Measurements from ENCODE around the gene CFHR3. TPM values are rescaled to one million over a fixed set of nuclear protein-coding genes. Genes with fewer than 3 reads are reported as not detected.
"Not testable (repeated sequence)": the region's sequence is repeated elsewhere in the genome, so short reads cannot be mapped to it uniquely, and the experiment has no call there.

CFHR3 gene
- total RNA-seq, 1 donor from 2014 or later = not detected

- DNase-seq (ENCODE audit: low read depth) = no peak
- TF ChIP-seq, protein P1, sequence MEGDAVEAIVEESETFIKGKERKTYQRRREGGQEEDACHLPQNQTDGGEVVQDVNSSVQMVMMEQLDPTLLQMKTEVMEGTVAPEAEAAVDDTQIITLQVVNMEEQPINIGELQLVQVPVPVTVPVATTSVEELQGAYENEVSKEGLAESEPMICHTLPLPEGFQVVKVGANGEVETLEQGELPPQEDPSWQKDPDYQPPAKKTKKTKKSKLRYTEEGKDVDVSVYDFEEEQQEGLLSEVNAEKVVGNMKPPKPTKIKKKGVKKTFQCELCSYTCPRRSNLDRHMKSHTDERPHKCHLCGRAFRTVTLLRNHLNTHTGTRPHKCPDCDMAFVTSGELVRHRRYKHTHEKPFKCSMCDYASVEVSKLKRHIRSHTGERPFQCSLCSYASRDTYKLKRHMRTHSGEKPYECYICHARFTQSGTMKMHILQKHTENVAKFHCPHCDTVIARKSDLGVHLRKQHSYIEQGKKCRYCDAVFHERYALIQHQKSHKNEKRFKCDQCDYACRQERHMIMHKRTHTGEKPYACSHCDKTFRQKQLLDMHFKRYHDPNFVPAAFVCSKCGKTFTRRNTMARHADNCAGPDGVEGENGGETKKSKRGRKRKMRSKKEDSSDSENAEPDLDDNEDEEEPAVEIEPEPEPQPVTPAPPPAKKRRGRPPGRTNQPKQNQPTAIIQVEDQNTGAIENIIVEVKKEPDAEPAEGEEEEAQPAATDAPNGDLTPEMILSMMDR (conservative IDR thresholded peaks at IDR 0.05; ENCODE audit: low read depth, low read length) = no peak
- H3K4me3 ChIP-seq (ENCODE audit: low read depth, low read length) = no peak overlapping the region
These were observed 927 bp upstream of the CFHR3 start for GRCh38 chr1:196773713-196774112.

DNA sequence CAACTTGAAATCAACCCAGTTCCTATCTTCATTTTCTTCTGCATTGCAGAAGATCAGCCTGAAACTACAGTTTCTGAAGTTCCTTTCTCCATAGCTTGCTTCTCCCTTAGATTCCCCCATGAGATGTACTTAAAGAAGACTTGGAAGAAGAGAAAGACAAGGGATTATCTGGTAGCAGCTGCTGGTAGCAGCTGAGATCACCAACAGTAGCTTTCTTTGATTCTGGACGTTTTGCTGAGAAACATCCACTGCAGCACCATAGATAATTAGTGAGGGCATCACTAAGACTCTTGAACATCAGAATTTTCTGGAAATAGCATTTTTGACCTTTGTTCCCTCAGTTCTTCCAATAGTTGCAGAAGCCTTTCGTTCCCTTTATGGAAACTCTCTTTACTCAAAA lies 465 bp upstream of the CFHR3 start:
- DNase-seq (ENCODE audit: low read depth) = no peak
- TF ChIP-seq, protein P1 (conservative IDR thresholded peaks at IDR 0.05; ENCODE audit: low read depth, low read length) = no peak
- H3K4me3 ChIP-seq (ENCODE audit: low read depth, low read length) = no peak overlapping the region

- DNase-seq (ENCODE audit: low read depth) = no peak
- TF ChIP-seq, protein P1 (conservative IDR thresholded peaks at IDR 0.05; ENCODE audit: low read depth, low read length) = no peak
- no peak overlapping the region for H3K4me3 ChIP-seq (ENCODE audit: low read depth, low read length)
These were observed 3.0 kb downstream of the CFHR3 start for GRCh38 chr1:196777603-196778002.

DNA sequence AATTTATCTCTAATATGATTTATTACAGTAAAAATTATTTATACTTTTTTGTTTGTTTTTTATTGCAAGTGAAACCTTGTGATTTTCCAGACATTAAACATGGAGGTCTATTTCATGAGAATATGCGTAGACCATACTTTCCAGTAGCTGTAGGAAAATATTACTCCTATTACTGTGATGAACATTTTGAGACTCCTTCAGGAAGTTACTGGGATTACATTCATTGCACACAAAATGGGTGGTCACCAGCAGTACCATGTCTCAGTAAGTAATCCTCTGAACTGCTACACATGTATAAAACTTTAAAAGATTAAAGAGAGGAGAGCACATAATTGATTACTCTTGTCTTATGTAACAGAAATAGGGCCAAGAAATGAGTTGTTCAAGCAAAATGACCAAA lies 4.5 kb downstream of the CFHR3 start:
- TF ChIP-seq, protein P1 (conservative IDR thresholded peaks at IDR 0.05; ENCODE audit: low read depth, low read length) = no peak
- DNase-seq (ENCODE audit: low read depth) = no peak
- H3K4me3 ChIP-seq (ENCODE audit: low read depth, low read length) = no peak overlapping the region

DNA sequence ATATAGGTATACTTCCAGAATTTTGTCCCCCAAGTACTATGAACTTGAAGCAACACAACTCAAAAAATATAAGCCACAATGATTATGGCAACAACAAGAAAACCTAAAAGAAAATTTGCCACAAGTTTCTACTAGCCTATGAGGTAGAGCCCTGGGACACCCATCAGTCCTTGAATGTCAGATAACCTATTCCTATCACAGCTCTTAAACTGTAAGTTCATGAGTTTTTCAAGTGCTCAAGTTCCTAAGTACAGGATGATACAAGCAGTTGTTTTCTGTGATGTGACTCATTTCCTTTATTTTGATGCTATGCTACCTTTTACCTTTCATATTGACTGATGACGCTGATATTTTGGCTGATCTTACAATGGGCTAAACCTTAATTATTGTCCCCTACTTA lies 16.6 kb downstream of the CFHR3 start:
- not testable (repeated sequence) for H3K4me3 ChIP-seq (ENCODE audit: low read depth, low read length); DNase-seq (ENCODE audit: low read depth)

GRCh38 chr1:196794103-196794502 lies 19.5 kb downstream of the CFHR3 start:
- H3K4me3 ChIP-seq (ENCODE audit: low read depth, low read length); DNase-seq (ENCODE audit: low read depth): not testable (repeated sequence)

DNA sequence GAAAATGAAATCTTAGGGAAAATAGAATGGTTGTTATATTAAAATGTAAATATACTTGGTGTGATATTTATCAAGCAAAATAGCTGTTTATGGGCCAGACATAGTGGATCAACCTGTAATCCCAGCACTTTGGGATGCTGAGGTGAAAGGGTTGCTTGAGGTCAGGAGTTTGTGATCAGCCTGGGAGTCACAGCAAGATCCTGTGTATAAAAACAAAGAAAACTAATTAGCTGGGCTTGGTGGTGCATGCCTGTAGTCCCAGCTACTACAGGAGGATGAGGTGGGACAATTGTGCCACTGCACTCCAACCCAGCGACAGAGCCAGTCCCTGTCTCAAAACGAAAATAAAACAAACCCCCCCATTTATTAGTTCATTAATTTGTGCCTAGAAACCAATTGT lies 23.3 kb downstream of the CFHR3 start:
- TF ChIP-seq, protein P1 (conservative IDR thresholded peaks at IDR 0.05; ENCODE audit: low read depth, low read length) = no peak
- no peak overlapping the region for H3K4me3 ChIP-seq (ENCODE audit: low read depth, low read length)
- no peak for DNase-seq (ENCODE audit: low read depth)

GRCh38 chr1:196801920-196802319 lies 27.3 kb downstream of the CFHR3 start:
- not testable (repeated sequence) for H3K4me3 ChIP-seq (ENCODE audit: low read depth, low read length); DNase-seq (ENCODE audit: low read depth)
